Chondrocyte (in vitro differentiated cells): ENCODE data around the gene ATG101. TPM values are rescaled to one million over a fixed set of nuclear protein-coding genes. Genes with fewer than 3 reads are reported as not detected.

ENCODE experiments used
- DNase-seq: peaks from one replicate; pipeline ENCODE4 v3.0.0; 2021; ENCODE audit warnings: mixed read lengths, low spot score
- H3K27ac Mint-ChIP-seq: one replicate; pipeline ENCODE4 v1.8.0; 2021; ENCODE audit warnings: mild to moderate bottlenecking, moderate library complexity, mixed read lengths; ENCODE audit not compliant: unreplicated experiment
- H3K27me3 Mint-ChIP-seq: 2 replicates; pipeline ENCODE4 v1.8.0; 2021; ENCODE audit warnings: low read depth, mixed read lengths
- H3K36me3 Mint-ChIP-seq: 2 replicates; pipeline ENCODE4 v1.8.0; 2021; ENCODE audit warnings: low read depth, mixed read lengths
- H3K4me1 Mint-ChIP-seq: 2 replicates; pipeline ENCODE4 v1.8.0; 2021; ENCODE audit warnings: low read depth, mild to moderate bottlenecking, mixed read lengths
- H3K4me3 Mint-ChIP-seq: one replicate; pipeline ENCODE4 v1.8.0; 2021; ENCODE audit warnings: mild to moderate bottlenecking, moderate library complexity, mixed read lengths; ENCODE audit not compliant: unreplicated experiment
- H3K9me3 Mint-ChIP-seq: 2 replicates; pipeline ENCODE4 v1.8.0; 2021; ENCODE audit warnings: low read depth, mixed read lengths
- total RNA-seq: library from RNA; stranded (reverse); gene quantifications from 3 replicates; pipeline ENCODE4 v1.2.1, GENCODE V29; 2021
- TF ChIP-seq, protein P1 (sequence below): fragments of 200-600 bp; sonication (generic); IDR thresholded peaks from 2 replicates; pipeline ENCODE4 v1.5.0; 2021; ENCODE audit warnings: antibody characterized with exemption, mild to moderate bottlenecking, moderate library complexity

Gene ATG101
- total RNA-seq, 1 donor from 2014 or later, result 48.0 TPM

DNA sequence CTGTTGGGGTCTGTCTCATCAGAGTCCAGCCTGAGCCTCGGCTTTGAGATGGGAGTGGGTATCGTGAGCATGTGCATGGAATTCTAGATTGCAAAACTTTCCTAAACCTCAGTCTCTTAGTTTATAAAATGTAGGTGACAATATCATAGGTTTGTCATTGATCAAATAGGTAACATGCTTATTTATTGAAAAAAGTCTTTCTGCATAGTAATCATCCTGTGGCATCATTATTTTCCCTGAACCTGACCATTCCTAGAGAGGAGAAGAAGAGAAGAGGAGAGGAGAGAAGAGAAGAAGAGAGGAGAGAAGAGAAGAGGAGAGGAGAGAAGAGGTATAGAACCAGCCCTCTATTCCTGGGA, 13.8 kb downstream of the ATG101 start:
- peaks cover 19% of the 10 kb centered on the region for H3K4me1 Mint-ChIP-seq
- no peak for DNase-seq
- H3K36me3 Mint-ChIP-seq, result peaks cover 17% of the 10 kb centered on the region
- H3K27me3 Mint-ChIP-seq, result peaks cover 14% of the 10 kb centered on the region
- H3K27ac Mint-ChIP-seq, result no peak overlapping the region
- H3K4me3 Mint-ChIP-seq, result no peak overlapping the region
- TF ChIP-seq, protein P1, sequence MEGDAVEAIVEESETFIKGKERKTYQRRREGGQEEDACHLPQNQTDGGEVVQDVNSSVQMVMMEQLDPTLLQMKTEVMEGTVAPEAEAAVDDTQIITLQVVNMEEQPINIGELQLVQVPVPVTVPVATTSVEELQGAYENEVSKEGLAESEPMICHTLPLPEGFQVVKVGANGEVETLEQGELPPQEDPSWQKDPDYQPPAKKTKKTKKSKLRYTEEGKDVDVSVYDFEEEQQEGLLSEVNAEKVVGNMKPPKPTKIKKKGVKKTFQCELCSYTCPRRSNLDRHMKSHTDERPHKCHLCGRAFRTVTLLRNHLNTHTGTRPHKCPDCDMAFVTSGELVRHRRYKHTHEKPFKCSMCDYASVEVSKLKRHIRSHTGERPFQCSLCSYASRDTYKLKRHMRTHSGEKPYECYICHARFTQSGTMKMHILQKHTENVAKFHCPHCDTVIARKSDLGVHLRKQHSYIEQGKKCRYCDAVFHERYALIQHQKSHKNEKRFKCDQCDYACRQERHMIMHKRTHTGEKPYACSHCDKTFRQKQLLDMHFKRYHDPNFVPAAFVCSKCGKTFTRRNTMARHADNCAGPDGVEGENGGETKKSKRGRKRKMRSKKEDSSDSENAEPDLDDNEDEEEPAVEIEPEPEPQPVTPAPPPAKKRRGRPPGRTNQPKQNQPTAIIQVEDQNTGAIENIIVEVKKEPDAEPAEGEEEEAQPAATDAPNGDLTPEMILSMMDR, result peak; percentile 62
- no peaks in the 10 kb centered on the region for H3K9me3 Mint-ChIP-seq

DNA sequence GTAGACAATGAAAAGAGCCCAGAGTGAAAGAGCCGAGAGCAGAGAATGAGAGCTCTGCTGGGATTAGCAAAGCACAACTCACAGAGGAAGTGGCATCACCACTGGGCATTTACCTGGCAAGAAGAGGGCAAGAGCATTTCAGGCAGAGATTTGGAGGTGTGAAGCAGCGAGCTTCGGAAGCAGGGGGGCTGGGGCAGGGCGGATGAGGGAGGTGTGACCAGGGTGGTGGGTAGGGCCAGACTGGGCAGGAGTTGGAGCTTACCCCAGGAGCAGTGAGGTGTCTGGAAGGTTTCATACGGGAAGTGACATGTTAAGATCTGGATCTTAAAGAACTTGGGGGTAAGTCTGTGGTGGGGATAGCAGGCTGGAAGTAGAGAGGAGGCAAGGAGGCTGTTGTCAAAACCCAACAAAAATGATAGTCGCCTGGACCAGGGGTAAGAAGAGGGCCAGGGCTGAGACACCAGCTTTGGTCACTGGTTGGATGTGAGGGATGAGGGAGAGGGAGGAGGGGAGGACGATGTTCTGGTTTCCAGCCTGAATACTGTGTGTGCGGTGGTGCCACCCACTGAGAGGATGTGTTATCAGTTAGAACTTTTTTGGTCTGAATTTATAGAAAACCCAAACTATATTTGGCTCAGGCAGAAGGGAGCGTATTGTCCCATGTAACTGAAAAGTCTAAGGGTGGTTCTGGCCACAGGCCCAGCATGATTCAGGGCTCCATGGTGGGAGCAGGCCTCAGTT, 14.9 kb downstream of the ATG101 start:
- peaks cover 20% of the 10 kb centered on the region for H3K27me3 Mint-ChIP-seq

DNA sequence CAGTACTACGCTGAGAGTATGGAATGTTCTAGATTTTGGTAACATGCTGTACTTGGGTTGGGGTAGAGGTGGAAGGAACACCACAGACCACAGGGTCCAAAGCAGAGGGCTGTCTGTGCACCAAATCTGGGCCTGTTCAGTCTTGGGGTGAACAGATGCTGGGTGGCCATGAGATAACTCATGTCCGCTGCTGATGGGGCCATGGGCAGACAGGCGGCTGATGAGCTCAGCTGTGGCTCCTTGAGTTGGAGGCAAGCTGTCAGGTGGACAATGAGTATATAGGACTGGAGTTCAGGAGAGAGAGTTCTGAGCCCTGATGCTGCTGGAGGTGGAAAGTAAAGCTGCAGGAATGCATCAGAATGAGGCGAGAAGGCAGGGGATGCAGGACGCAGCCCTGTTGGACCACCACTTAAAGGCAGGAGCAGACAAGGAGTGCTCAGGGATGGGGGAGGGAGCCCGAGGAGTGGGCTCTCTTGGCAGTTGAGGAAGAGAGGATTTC, 16.0 kb downstream of the ATG101 start:
- Mint-ChIP-seq H3K27ac (no peak overlapping the region), H3K36me3 (peaks cover 15% of the 10 kb centered on the region), H3K4me1 (peaks cover 15% of the 10 kb centered on the region), H3K9me3 (no peaks in the 10 kb centered on the region), H3K27me3 (peaks cover 29% of the 10 kb centered on the region), H3K4me3 (no peak overlapping the region)
- TF ChIP-seq, protein P1, result no peak
- DNase-seq, result no peak

More for the DNA sequence above, 14.9 kb downstream of the ATG101 start:
- no peaks in the 10 kb centered on the region for H3K9me3 Mint-ChIP-seq
- no peak for DNase-seq
- H3K36me3 Mint-ChIP-seq, result peaks cover 15% of the 10 kb centered on the region
- no peak overlapping the region for H3K27ac Mint-ChIP-seq
- TF ChIP-seq, protein P1, result no peak
- no peak overlapping the region for H3K4me3 Mint-ChIP-seq
- peaks cover 19% of the 10 kb centered on the region for H3K4me1 Mint-ChIP-seq

DNA sequence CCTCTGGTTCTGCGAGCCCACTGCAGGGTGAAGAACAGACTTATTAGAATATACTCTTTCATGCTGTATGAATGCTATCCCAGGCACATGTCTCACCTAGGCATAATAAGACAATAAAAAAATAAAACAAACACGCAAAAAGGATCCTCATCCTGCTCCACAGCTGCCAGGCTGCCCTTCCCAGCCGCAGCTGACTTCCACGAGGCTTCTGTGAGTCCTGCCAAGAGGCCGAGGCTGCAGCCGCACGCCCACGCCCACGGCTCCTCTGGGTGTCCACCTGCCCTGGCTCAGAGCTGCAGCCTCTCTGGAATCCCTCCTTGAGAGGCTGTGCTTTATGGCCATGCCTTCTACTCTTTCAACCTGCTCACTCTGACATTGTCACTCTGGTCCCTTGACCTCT, 16.6 kb downstream of the ATG101 start:
- no peak overlapping the region for H3K4me3 Mint-ChIP-seq
- DNase-seq, result no peak
- H3K4me1 Mint-ChIP-seq, result peaks cover 14% of the 10 kb centered on the region
- TF ChIP-seq, protein P1, result no peak
- no peaks in the 10 kb centered on the region for H3K9me3 Mint-ChIP-seq
- H3K36me3 Mint-ChIP-seq, result peaks cover 15% of the 10 kb centered on the region
- H3K27ac Mint-ChIP-seq, result no peak overlapping the region
- H3K27me3 Mint-ChIP-seq, result peaks cover 35% of the 10 kb centered on the region

DNA sequence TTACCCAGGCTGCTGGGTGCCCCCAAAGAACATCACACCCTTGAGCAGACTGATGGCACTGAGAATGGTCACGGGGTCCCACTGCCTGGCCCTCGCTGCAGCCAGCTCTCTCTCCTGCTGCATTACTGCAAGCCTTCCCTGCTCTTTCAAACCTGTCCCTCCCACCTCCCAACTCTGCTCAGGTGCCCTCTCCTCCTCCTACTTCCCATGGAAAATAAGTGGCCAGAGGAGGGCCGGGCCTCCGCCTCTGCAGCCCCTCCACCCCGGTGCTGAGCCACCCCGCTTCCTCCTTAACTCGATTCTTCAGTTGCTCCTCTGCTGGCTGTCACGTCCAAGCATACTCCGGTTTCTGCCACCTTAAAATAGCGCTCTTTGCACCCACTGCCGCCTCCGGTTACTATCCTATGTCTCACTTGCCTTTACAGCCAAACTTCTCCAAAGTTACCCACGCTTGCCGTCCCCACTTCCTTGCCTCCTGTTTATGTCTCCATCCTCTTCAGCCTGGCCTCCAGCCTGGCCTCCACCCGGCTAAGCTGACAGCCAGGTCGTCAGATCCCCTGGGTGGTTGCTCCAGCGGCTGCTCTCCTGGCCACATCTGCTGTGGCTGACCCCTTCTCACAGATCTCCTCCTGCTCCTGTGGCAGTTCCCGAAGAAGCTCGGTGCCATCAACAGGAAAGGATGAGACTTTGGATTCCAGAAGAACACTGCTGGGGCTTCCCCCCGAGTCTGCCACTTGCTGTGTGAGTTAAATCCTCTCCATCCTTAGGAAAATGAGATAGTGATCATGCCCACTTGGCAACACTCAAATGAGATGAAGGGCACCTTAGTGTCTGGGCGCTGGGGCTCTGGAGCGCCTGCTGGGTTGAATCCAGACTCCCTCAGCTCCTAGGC, 17.4 kb downstream of the ATG101 start:
- TF ChIP-seq, protein P1, result no peak
- Mint-ChIP-seq H3K36me3 (peaks cover 15% of the 10 kb centered on the region), H3K27ac (no peak overlapping the region), H3K9me3 (no peaks in the 10 kb centered on the region), H3K4me1 (peaks cover 5% of the 10 kb centered on the region), H3K27me3 (peaks cover 44% of the 10 kb centered on the region), H3K4me3 (no peak overlapping the region)
- no peak for DNase-seq
